GM21723 (cell line): ENCODE results near the gene TFDP1.

Source experiments
- ATAC-seq: cut with Tn5 transposase; IDR thresholded peaks from one replicate; pipeline ENCODE4 v1.9.1; 2021; ENCODE audit warnings: mild to moderate bottlenecking, moderate library complexity; ENCODE audit not compliant: unreplicated experiment

Gene TFDP1

GRCh38 chr13:113657851-113658741, 73.5 kb downstream of the TFDP1 start, which contains the start of gene ATP4B:
TSS of gene ATP4B (minus strand) at chr13:113658198. CDS start at chr13:113658144, 54 bp downstream.
- no peak for ATAC-seq

GRCh38 chr13:113658836-113659235, 74.3 kb downstream of the TFDP1 start:
- no peak for ATAC-seq

DNA sequence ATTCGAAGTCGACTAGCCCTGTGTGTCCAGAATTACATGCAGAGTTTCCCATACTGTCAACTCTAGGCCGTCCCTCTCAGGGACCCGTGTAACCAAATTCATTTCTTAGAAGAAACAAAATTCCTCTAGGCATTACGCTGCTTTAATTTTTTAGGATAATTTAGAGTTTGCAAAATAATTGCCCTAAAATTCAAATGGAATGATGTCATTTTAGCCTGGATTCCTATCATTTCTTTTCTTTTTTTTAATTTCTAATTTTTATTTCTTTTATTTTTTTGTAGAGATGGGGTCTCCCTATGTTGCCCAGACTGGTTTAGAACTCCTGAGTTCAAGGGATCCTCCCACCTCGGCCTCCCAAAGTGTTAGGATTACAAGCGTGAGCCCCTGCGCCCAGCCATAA, 74.8 kb downstream of the TFDP1 start:
- no peak for ATAC-seq

- ATAC-seq: no peak
Measured at GRCh38 chr13:113660066-113660465, 75.5 kb downstream of the TFDP1 start.

DNA sequence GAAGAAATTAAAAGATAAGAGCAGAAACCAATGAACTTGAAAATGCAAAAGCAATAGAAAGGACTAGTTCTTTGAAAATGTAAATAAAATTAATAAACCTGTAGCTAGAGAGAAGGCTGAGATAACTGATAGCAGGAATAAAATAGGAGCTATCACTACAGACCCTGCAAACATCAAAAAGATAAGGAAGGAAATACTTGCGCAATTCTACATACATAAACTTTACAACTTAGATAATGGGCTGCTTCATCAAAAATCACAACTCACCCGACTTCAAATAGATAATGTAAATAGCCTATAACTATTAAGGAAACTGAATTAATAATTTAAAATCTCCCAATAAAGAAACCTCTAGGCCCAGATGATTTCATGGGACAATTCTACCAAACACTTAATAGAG, 77.0 kb downstream of the TFDP1 start:
- no peak for ATAC-seq

- ATAC-seq: no peak
Measured at GRCh38 chr13:113663934-113664333, 79.4 kb downstream of the TFDP1 start.

DNA sequence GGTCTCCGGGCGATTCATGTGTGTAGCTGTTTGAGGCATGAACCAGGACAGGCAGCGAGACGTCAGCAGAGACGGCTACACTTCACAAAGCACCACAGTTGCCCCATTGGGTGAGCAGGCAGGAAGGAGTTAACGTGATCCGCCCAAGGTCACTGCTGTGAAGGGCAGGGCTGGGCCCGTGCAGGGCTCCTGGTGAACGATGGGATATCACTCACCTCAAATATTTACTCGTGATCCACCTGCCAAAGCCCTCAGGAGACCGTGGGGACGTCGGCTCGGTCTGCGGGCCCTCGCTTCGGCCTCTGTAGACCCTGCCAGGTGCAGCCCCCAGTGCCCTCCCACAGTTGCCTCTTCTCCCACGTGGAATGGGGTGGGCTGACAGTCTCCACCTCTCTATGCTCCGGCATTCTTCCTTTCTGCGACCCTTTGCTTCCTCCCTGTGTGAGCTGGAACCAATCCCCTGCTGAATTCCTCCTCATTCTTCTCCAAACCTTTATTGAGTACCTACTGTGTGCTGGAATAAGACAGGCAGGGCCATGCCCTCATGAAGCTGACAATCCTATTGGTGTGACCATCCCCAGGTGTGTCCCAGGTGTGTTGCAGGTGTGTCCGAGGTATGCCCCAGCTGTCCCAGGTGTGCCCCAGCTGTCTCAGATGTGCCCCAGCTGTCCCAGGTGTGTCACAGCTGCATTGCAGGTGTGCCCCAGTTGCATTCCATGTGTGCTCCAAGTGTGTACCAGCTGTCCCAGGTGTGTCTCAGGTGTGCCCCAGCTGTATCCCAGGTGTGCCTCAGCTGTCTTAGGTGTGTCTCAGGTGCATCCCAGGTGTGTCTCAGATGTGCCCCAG, 80.4 kb downstream of the TFDP1 start:
- ATAC-seq: no peak

DNA sequence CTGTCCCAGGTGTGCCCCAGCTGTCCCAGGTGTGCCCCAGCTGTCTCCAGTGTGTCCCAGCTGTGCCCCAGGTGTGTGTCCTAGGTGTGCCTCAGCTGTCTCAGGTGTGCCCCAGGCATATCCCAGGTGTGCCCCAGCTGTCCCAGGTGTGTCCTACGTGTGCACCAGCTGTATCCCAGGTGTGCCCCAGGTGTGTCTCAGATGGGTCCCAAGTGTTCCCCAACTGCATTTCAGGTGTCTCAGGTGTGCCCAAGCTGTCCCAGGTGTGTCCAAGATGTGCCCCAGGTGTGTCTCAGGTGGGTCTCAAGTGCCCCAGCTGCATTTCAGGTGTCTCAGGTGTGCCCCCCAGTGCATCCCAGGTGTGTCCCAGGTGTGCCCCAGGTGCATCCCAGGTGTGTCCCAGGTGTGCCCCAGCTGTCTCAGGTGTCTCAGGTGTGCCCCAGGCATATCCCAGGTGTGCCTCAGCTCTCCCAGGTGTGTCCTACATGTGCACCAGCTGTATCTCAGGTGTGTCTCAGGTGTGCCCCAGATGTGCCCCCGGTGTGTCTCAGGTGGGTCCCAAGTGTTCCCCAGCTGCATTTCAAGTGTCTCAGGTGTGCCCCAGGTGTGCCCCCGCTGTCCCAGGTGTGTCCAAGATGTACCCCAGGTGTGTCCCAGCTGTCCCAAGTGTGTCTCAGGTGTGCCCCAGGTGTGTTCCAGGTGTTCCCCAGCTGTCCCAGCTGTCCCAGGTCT, 81.2 kb downstream of the TFDP1 start:
- ATAC-seq: no peak

DNA sequence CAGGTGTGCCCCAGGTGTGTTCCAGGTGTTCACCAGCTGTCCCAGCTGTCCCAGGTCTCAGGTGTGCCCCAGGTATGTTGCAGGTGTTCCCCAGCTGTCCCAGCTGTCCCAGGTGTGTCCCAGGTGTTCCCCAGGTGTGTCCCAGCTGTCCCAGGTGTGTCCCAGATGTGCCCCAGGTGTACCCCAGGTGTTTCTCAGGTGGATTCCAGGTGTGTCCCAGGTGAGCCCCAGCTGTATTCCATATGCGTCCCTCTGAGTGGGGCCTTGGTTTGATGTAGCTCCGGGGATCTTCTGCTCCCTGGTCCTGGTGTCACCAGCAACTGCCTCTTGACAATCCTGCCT, 81.7 kb downstream of the TFDP1 start:
- ATAC-seq: no peak

- no peak for ATAC-seq
Measured at GRCh38 chr13:113666951-113667701, 82.6 kb downstream of the TFDP1 start, which contains the start of gene GRK1. TSS of gene GRK1 (plus strand) at chr13:113667219. CDS start at chr13:113667387, 168 bp downstream.

GRCh38 chr13:113667771-113668490, 83.4 kb downstream of the TFDP1 start:
- no peak for ATAC-seq

- no peak for ATAC-seq
Measured at GRCh38 chr13:113668491-113668971, 84.0 kb downstream of the TFDP1 start.

- no peak for ATAC-seq
Measured at GRCh38 chr13:113669231-113669754, 84.7 kb downstream of the TFDP1 start.

- no peak for ATAC-seq
Measured at GRCh38 chr13:113669755-113670341, 85.3 kb downstream of the TFDP1 start.

DNA sequence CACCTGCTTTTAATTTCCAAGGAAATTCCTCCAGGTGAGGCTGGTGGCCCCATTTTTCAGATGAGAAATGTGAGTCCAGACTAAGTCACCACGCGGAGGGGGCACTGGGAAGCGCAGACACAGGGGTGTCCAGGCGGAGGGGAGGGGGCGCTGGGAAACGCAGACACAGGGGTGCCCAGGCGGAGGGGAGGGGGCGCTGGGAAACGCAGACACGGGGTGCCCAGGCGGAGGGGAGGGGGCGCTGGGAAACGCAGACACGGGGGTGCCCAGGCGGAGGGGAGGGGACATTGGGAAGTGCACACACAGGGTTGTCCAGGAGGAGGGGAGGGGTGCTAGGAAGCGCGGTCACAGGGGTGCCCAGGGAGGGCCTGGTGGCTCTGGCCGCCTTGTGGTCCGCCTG, 86.0 kb downstream of the TFDP1 start:
- no peak for ATAC-seq

DNA sequence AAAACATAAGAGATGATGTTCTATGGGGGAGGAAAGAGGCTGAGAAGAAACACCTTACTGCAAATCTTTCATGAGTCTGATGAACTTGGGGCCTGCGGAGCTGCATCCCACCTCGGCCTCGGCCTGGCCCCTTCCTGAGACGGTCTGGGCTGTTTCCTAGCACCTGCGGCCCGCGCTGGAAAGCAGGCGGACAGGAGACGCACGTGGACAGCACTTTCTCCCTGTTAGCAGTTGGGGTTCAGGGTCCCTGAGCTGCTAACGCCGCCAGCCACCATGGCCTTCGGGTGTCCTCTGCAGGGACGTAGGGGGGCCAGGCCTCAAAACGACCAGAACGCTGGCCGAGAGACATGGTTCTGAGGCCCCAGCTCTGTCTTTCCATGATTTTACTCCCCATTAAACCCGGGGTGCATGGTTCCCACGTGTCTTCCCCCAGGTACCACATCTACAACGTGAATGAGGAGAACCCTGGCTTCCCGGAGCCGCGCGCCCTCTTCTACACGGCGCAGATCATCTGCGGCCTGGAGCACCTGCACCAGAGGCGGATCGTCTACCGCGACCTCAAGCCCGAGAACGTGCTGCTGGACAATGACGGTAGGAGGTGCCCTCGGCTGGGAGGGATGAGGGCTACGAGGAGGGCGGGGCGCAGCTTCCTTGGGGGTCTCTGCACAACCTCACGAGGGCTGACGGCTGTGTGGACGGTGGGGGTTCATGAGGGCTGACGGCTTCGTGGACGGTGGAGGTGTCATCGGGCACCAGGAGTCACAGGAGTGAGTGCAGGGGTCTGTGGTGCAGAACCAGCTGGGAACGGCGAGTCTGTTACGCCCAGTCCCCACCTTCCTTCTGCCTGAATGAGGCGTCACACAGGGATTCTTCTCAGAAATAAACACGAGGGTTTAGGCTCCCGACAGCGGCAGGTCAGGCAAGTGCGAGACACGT, 86.8 kb downstream of the TFDP1 start:
- no peak for ATAC-seq

DNA sequence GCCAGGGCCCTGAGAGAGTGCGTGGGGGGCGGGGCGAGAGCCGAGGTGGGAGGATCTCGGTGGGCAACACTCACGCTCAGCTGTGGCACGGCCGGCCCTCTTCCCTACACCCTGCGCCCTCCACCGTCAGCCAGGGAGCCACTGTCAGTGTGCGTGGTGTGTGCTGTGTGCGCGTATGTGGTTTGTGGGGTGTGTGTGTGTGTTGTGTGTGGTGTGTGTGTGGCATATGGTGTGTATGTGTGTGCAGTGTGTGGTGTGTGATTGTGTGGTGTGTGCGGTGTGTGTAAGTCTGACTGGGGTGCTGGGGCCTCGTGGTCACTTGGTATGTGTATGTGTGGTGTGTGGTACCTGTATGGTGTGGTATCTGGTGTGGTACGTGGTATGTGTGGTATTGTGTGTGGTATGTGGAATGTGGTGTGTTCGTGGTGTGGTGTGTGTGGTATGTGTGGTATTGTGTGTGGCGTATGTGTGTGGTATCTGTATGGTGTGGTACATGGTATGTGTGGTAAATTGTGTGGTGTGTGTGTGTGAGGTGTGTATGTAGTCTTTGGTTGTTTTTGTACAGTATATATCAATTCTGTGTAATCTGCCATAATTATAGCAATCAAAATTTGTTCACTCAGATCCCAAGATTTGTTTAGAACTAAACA, 87.6 kb downstream of the TFDP1 start:
- no peak for ATAC-seq
